ENCODE measurements around the gene BCAS3. TPM values are rescaled to one million over a fixed set of nuclear protein-coding genes. Genes with fewer than 3 reads are reported as not detected.

BCAS3 gene
- total RNA-seq, 1 experiment from 2014 or later, result 26.3 TPM

DNA sequence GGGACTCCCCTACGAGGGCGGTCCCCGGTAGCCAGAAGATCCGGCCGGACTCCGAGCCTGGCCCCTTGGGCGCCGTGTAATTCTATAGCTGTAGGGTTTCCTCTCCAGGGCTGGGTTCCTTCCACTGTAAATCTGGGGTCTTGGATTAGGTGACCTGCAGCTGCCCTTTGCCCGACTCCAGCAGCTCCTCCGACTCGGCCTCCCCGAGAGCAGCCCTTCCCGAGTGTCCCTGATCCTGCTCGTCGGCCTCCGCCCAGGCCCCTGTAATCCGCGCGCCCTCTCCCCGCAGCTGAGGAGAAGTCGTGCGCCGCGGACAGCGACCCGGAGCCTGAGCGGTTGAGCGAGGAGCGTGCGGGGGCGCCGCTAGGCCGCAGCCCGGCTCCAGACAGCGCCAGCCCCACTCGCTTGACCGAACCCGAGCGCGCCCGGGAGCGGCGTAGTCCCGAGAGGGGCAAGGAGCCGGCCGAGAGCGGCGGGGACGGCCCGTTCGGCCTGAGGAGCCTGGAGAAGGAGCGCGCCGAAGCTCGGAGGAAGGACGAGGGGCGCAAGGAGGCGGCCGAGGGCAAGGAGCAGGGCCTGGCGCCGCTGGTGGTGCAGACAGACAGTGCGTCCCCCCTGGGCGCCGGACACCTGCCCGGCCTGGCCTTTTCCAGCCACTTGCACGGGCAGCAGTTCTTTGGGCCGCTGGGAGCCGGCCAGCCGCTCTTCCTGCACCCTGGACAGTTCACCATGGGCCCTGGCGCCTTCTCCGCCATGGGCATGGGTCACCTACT lies 727.4 kb downstream of the BCAS3 start:
- H3K79me2 ChIP-seq (ENCODE audit: insufficient read depth, low read length), result no peaks in the 10 kb centered on the region
- TF ChIP-seq YY1 (IDR thresholded peaks at IDR 0.05; ENCODE audit: extremely low read depth, insufficient replicate concordance, low read depth, low read length), result no peak
- no peak for TF ChIP-seq EZH2 (IDR thresholded peaks at IDR 0.05)
- no peak for TF ChIP-seq POLR2A (IDR thresholded peaks at IDR 0.05; ENCODE audit: borderline replicate concordance, extremely low read depth, insufficient read depth, insufficient read length)
- TF ChIP-seq SP1 (IDR thresholded peaks at IDR 0.05; ENCODE audit: low read depth), result no peak
- TF ChIP-seq RAD21 (IDR thresholded peaks at IDR 0.05; ENCODE audit: low read depth), result no peak
- TF ChIP-seq CEBPB (IDR thresholded peaks at IDR 0.05; ENCODE audit: low read depth), result no peak
- TF ChIP-seq, protein P1, sequence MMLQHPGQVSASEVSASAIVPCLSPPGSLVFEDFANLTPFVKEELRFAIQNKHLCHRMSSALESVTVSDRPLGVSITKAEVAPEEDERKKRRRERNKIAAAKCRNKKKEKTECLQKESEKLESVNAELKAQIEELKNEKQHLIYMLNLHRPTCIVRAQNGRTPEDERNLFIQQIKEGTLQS (IDR thresholded peaks at IDR 0.05), result no peak
- TF ChIP-seq ELF1 (IDR thresholded peaks at IDR 0.05; ENCODE audit: borderline replicate concordance, low read depth), result no peak
- TF ChIP-seq EGR1 (IDR thresholded peaks at IDR 0.05; ENCODE audit: low read depth), result no peak
- no peak for TF ChIP-seq TCF7L2 (IDR thresholded peaks at IDR 0.05; ENCODE audit: borderline replicate concordance, extremely low read depth, insufficient read depth, insufficient read length)
- TF ChIP-seq, protein P2, sequence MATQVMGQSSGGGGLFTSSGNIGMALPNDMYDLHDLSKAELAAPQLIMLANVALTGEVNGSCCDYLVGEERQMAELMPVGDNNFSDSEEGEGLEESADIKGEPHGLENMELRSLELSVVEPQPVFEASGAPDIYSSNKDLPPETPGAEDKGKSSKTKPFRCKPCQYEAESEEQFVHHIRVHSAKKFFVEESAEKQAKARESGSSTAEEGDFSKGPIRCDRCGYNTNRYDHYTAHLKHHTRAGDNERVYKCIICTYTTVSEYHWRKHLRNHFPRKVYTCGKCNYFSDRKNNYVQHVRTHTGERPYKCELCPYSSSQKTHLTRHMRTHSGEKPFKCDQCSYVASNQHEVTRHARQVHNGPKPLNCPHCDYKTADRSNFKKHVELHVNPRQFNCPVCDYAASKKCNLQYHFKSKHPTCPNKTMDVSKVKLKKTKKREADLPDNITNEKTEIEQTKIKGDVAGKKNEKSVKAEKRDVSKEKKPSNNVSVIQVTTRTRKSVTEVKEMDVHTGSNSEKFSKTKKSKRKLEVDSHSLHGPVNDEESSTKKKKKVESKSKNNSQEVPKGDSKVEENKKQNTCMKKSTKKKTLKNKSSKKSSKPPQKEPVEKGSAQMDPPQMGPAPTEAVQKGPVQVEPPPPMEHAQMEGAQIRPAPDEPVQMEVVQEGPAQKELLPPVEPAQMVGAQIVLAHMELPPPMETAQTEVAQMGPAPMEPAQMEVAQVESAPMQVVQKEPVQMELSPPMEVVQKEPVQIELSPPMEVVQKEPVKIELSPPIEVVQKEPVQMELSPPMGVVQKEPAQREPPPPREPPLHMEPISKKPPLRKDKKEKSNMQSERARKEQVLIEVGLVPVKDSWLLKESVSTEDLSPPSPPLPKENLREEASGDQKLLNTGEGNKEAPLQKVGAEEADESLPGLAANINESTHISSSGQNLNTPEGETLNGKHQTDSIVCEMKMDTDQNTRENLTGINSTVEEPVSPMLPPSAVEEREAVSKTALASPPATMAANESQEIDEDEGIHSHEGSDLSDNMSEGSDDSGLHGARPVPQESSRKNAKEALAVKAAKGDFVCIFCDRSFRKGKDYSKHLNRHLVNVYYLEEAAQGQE (IDR thresholded peaks at IDR 0.05; ENCODE audit: low read depth), result no peak
- no peak for TF ChIP-seq JUND (IDR thresholded peaks at IDR 0.05)
- no peak for TF ChIP-seq MAX (IDR thresholded peaks at IDR 0.05)
- TF ChIP-seq ZFX (IDR thresholded peaks at IDR 0.05), result no peak
- TF ChIP-seq SRF (IDR thresholded peaks at IDR 0.05; ENCODE audit: low read depth), result no peak
- TF ChIP-seq FOSL1 (IDR thresholded peaks at IDR 0.05; ENCODE audit: low read depth), result no peak
- TF ChIP-seq ZBTB33 (IDR thresholded peaks at IDR 0.05; ENCODE audit: extremely low read depth, insufficient replicate concordance, low read length), result no peak
- no peak for TF ChIP-seq CTCF (IDR thresholded peaks at IDR 0.05 in 2 of 3, conservative IDR thresholded peaks at IDR 0.05 in 1 of 3; ENCODE audit: borderline replicate concordance in 1 of 3, insufficient read depth in 1 of 3, low read depth in 2 of 3, low read length in 2 of 3)
- no peak for TF ChIP-seq EZH2phosphoT487 (IDR thresholded peaks at IDR 0.05; ENCODE audit: borderline replicate concordance)
- no peak for TF ChIP-seq POLR2AphosphoS5 (IDR thresholded peaks at IDR 0.05; ENCODE audit: low read depth, low read length)
- intact Hi-C loops (cut with micrococcal nuclease), result no loop called here
- no peaks in the 10 kb centered on the region for H3K9me2 ChIP-seq (ENCODE audit: insufficient read depth)
- H3K9ac ChIP-seq (ENCODE audit: low read length), result no peak overlapping the region
- no peak overlapping the region for H3K4me3 ChIP-seq (replicated peaks in 1 of 2; ENCODE audit: low read depth in 1 of 2, low read length in 2 of 2)
- H3K27ac ChIP-seq (ENCODE audit: low read depth, low read length), result no peak overlapping the region
- RAD21 ChIA-PET (ENCODE audit: low non-redundant PET in 1 of 2, low total read pairs in 2 of 2, uncharacterized antibody in 2 of 2, unreplicated experiment in 2 of 2), result no interaction called here
- H3K4me1 ChIP-seq (ENCODE audit: control insufficient read depth in 1 of 2, insufficient read depth in 2 of 2, low read length in 2 of 2), result peaks cover 9 to 12% of the 10 kb centered on the region in 2 experiments; a peak in 3 of 4 replicates
- ATAC-seq (no peak), DNase-seq (ENCODE audit: low read depth, low spot score) (no peak)
- H2AFZ ChIP-seq (ENCODE audit: low read depth, low read length, poor library complexity, severe bottlenecking), result no peak overlapping the region
- BruUV-seq (replicated peaks), result no TSS peak
- no peaks in the 10 kb centered on the region for H4K20me1 ChIP-seq (ENCODE audit: insufficient read depth)
- H3K4me2 ChIP-seq (ENCODE audit: low read length), result no peak overlapping the region
- CTCF ChIA-PET, result no interaction called here
- no peaks in the 10 kb centered on the region for H3K27me3 ChIP-seq (ENCODE audit: insufficient read depth, low read length)
- no peaks in the 10 kb centered on the region for H3K36me3 ChIP-seq (ENCODE audit: control insufficient read depth in 1 of 2, insufficient read depth in 2 of 2, low read length in 2 of 2)
- POLR2A ChIA-PET, result no interaction called here
- H3K9me3 ChIP-seq (ENCODE audit: control insufficient read depth in 1 of 2, insufficient read depth in 1 of 2, low read depth in 1 of 2, low read length in 2 of 2), result no peaks in the 10 kb centered on the region

All from HCT116 (cell line).